DOHH2 (cell line): ENCODE results near the gene KCNJ6.

Experiments used
- CTCF ChIP-seq: fragments of 200-600 bp; sonication (generic); IDR thresholded peaks from one replicate; pipeline ENCODE4 v1.5.1; 2014; ENCODE audit warnings: antibody characterized with exemption, mild to moderate bottlenecking, low read depth, low read length; ENCODE audit not compliant: poor library complexity, severe bottlenecking
- EZH2phosphoT487 ChIP-seq: fragments of 200-600 bp; sonication (generic); IDR thresholded peaks from 2 replicates; pipeline ENCODE4 v1.6.1; 2017; ENCODE audit warnings: borderline replicate concordance, mild to moderate bottlenecking, antibody characterized with exemption, low read length, moderate library complexity, mixed read lengths

GRCh38 chr21:37849506-37850102 is 66.7 kb downstream of the KCNJ6 start:
- TF ChIP-seq CTCF (no peak), EZH2phosphoT487 (no peak)
